Mesenteric fat pad (tissue), 1 donor: ENCODE data around the gene PTBP3. TPM values are rescaled to one million over a fixed set of nuclear protein-coding genes. Genes with fewer than 3 reads are reported as not detected.
"Not testable (repeated sequence)": the region's sequence is repeated elsewhere in the genome, so short reads cannot be mapped to it uniquely, and the experiment has no call there.

Experiments
- DNase-seq: peaks from one replicate; pipeline ENCODE4 v3.0.0-alpha.2; 2020; ENCODE audit warnings: low spot score
- total RNA-seq: library from RNA; stranded (reverse); fragmentation: NEBNext Ultra II Directional; extraction: Animal tissue kit (Norgen Biotek cat#: 25700); gene quantifications from one replicate; pipeline ENCODE4 v1.2.1, GENCODE V29; 2021
- donor health status: DM: yes; HTN: yes; CAD: no.

Gene PTBP3
- total RNA-seq, 1 donor from 2014 or later, result 53.6 TPM

DNA sequence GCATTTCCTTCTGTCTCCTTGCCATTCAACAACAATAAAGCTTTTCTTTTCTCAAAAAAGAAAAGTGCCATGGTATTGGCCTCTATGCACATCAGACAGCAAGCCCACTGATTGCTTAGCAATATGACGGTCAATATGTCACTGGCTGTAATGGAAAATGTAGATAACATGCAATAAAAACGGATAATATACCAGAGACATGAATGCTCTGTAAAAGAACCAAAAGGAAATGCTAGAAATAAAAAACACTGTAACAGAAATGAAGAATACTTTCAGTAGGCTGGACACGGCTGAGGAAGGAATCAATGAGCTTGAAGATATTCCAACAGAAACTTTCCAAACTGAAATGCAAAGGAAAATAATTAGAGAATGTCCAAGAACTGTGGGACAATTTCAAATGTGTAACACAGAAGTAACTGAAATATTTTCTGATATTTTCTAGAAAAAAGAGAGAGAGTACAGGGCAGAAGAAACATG, 10.0 kb downstream of the PTBP3 start:
- no peak for DNase-seq

DNA sequence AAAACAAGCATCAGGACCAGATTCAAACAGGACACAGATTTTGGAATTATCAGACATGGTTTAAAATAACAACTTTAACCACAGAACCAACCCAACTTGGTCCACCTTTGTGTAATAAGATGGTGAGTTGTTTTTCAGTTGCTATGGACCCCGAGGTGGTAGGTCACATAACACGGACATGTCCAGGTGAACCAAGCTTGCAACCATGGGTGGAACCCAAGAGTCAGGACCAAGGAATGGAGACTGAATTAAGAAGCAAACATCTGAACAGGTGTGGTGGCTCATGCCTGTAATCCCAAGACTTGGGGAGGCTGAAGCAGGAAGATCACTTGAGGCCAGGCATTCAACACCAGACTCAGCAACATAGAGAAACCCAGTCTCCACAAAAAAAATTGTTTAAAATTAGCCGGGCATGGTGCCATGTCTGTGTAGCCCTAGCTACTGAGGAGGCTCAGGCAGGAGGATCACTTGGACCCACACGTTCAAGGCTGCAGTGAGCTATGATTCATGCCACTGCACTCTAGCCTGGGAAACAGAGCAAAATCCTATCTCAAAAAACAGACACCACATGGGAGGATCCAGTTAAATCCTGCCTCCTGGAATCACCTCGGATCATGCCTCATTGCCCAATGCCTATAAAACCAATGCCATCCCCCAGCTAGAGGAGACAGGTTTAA, 10.6 kb downstream of the PTBP3 start:
- DNase-seq, result no peak

DNA sequence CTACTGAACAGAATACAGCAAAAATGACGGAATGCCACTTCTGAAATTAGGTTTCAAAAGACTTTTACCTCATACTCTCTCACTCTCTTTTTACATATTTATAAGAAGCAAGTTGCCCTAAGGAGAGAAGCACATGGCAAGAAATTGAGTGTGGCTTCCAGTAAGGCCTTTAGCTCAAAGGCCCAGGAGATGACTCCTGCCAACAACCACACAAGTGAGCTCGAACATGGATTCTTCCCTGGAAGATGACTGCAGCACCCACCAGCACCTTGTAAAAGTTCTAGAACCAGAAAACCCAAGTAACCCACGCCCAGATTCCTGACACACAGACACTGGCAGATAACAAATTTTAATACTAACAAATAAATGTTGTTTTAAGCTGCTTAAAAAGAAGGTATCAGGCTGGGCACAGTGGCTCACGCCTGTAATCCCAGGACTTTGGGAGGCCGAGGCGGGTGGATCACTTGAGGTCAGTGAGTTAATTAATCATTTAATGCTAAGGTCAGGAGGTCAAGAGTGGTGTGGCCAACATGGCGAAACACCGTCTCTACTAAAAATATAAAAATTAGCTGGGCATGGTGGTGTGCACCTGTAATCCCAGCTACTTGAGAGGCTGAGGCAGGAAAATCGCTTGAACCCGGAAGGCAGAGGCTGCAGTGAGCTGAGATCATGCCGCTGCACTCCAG, 17.0 kb downstream of the PTBP3 start:
- DNase-seq, result no peak

DNA sequence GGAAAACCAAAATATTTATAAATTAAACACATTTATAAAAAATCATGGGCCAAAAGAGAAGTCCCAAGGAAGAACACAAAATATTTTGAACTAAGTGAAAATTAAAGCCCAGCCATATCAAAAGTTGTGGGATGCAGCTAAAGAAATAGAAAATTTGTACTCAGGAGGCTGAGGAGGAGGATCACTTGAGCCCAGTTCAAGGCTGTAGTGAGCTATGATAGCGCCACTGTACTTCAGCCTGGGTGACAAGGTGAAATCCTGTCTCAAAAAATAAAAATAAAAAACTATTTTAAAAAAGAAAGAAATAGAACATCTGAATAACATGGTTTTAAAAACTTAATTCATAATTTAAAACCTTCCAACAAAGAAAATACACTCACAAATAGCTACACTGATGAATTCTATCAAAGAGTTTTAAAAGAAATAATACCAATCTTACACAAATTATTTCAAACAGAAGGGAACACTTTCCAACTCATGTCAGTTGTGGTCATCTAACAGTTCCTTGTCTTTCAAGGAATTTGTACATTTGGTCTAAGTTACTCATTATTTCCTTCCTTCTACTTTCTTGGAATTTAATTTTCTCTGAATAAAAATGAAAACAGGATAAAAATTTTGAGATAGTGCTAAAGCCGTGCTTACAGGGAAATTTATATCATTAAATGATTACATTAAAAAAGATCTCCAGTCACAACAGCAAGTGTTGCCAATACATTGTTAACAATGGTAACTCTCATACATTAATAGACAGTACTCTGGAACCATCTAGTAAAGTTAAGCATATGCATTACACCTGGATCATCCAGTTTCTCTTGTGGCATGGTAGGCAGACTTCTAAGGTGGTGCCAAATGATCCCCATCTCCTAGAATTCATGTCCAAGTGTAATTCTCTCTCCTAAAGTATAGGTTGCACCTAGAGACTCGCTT, 17.8 kb downstream of the PTBP3 start:
- no peak for DNase-seq

DNA sequence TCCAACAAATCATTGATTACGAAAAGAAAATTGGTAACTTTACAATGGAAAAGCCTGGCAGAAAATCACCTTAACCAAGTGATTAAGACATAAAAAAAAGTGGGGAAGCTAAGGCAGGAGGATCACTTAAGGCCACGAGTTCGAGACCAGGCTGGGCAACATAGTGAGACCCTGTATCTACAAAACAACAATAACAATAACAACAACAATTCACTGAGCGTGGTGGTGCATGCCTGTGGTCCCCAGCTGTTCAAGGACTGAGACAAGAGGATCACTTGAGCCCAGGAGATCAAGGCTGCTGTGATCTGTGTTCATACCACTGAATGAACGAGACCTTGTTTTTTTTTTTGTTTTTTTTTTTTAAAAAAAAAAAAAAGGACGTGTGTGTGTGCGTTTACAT, 21.3 kb downstream of the PTBP3 start:
- no peak for DNase-seq

DNA sequence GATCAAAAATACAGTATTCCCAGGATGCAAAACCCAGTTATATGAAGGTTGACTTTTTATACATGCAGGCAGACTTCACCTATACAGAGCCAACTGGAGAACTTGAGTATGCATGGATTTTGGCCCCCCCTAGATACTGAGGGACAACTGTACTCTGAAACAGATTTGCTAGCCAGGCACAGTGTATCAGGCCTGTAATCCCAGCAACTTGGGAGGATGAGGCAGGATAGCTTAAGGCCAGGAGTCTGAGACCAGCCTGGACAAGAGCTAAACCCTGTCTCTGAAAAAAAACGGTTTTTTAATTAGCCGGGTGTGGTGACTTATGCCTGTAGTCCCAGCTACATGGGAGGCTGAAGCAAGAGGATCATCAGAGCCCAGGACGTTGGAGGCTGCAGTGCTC, 21.9 kb downstream of the PTBP3 start:
- DNase-seq, result no peak

DNA sequence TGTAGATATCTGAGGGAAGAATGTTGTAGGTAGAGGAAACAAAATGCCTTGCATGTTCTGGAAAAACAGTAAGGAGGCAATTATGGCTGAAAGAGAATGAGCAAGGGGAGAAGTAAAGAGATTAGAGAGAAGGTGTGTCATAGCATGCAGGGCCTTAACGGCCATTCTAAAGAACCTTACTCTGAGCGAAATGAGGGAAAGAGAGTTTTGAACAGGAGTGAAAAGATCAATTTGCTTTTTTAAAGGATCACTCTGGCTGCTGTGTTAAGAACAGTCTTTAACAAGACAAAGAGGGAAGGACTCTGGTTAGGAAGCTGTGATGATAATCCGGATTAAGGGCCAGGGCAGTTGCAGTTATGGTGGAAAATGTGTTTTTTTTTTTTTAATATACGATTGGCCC, 22.6 kb downstream of the PTBP3 start:
- no peak for DNase-seq

DNA sequence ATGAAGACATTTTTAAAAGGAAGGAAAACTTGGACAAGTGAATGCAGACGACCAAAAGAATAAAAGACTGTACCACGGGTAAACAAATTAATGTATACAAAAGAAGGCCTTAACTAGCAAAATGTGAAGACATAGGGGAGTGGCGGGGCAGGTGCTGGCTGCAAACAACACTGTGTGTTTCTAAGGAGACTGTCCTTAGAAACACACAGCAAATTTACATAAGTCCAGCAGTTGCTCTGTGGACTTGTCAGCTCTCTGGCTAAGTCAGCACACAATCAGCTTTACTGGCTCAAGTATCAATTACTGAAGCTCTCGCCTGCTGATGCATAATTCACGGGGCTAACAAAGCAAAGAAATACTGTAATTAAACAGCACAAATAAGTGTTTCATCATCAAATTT, 24.8 kb downstream of the PTBP3 start:
- no peak for DNase-seq

DNA sequence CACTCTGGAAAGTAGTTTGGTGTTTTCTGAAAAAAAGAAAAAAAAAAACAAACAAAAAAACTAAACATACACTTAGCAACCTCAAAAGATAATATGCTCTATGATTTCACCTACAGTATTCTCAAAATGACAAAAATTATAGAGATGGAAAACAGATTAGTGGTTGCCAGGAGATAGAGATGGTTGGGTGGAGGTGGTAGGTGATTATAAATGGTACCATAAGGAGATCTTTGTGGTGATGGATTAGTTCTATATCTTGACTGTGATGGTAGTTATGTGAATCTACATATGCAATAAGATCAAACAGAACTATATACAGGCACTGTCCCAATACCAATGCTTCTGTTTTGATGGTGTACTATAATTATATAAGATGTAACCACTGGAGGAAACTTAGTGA, 32.0 kb downstream of the PTBP3 start:
- no peak for DNase-seq

DNA sequence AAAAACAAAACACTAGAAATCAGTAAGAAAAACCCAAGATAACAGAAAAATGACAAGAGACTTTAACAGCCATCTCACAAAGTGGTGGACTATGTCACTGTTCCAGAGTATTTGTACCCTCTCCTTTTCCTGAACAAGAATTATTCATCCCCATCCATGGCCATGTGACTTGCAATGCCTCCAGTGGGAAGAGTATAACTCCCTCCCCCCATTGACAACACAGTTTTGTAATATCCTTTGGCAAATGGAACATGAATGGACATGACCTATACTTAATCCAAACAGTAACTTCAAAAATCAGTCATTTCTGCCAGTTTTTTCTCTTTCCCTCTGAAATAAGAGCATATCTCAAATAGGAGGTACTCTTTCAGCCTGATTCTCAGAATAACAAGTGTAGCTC, 33.9 kb downstream of the PTBP3 start:
- DNase-seq, result no peak

DNA sequence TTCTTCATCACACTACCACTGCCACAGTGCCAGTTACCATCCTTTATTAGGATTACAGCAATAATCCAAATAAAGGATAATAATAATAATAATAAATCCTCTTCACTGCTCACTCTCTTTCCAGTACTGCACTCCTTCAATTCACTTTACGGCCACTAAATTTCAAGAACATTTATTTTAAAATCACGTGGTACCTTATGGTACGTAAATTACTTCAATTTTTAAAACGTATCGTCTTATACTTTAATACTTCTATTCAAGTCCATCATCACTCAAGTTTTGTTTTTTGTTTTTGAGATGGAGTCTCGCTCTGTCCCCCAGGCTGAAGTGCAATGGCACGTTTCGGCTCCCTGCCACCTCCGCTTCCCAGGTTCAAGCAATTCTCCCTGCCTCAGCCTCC, 36.5 kb downstream of the PTBP3 start:
- no peak for DNase-seq

DNA sequence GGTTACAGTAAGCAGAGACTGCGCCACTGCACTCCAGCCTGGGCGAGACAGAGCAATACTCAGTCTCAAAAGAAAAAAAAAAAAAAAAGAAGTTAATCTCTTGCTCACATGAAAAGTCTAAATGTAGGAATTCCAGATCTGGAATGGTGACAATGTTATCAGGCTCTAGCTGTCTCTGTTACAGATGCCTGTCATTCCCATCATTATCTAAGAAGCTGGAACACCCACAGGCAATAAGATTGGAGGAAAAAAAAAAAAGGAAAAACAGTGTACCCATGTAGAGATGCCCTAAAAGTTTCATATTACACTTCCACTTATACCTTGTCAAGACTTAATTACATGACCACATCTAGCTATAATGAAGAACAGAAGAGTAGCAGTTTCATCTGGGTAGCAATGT, 38.2 kb downstream of the PTBP3 start:
- no peak for DNase-seq

DNA sequence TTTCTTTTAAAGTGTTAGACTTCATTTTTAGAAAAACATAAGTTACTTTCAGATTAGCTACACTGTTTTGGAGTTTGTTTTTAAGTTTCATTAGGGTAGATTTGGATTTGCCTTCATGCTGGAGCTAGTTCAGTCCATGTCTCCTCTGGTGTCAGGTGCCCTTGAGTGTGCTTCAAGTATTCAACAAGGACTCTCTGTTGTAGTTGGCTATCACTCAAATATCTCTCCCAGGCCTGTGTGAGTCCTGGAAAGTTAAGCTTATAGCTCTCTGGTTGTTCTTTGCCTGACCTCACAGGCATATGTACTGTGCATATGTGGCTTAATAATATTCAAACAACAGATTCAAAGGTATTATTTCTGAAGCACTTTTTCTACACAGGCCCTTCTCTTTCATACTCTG, 45.4 kb downstream of the PTBP3 start:
- no peak for DNase-seq

DNA sequence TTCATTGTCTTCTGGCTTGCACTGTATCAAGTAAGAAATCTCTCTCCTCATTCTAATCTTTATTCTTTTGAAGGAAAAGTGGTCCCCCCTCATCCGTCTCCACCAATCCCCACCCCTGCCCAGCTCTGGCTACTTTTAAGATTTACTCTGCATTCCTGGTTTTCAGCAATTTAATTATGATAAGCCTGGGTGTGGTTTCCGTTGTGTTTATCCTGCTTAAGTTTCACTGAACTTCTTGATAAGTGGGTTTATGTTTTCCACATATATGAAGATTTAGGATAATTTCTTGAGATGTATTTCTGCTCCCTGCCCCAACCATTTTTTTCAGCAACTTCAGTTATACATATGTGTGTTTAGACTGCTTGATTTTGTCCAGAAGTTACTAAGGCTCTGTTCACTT, 46.5 kb downstream of the PTBP3 start:
- no peak for DNase-seq

DNA sequence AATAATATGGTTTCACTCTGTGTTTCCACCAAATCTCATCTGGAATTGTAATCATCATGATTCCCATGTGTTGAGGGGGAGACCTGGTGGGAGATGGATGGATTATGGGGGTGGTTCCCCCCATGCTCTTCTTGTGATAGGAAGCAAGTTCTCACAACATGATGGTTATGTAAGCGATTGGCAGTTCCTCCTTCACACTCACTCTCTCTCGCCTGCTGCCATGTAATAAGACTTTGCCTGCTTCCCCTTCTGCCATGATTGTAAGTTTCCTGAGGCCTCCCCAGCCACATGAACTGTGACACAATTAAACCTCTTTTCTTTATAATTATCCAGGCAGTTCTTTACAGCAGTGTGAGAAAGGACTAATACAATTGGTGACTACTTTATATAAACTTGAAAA, 48.4 kb downstream of the PTBP3 start:
- no peak for DNase-seq

DNA sequence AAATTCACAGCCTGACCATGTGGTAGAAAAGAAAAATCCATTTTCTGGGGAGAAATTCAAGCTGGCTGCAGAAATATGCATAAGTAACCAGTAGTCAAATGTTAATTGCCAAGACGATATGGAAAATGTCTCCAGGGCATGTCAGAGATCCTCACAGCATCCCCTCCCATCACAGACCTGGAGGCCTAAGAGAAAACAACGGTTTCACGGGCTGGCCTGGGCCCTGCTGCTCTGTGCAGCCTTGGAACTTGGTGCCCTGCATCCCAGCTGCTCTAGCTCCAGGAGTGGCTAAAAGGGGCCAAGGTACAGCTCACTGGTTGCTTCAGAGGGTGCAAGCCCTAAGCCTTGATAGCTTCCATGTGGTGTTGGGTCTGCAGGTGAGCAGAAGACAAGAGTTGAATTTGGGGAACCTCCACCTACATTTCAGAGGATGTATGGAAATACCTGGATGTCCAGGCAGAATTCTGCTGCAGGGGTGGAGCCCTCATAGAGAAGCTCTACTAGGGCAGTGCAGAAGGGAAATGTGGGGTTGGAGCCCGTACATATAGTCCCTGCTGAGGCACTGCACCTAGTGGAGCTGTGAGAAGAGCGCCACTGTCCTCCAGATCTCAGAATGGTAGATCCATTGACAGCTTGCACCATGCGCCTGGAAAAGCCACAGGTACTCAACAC, 49.7 kb downstream of the PTBP3 start:
- DNase-seq, result no peak

DNA sequence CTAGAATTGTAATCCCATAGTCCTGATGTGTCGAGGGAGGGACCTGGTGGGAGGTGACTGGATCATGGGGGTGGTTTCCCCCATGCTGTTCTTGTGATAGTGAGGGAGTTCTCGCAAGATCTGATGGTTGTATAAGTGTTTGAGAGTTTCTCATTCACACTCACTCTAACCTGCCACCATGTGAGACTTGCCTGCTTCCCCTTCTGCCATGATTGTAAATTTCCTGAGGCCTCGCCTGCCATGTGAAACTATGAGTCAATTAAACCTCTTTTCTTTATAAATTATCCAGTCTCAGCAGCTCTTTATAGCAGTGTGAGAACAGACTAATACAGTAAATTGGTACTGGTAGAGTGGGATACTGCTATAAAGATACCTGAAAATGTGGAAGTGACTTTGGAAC, 50.6 kb downstream of the PTBP3 start:
- DNase-seq, result not testable (repeated sequence)

DNA sequence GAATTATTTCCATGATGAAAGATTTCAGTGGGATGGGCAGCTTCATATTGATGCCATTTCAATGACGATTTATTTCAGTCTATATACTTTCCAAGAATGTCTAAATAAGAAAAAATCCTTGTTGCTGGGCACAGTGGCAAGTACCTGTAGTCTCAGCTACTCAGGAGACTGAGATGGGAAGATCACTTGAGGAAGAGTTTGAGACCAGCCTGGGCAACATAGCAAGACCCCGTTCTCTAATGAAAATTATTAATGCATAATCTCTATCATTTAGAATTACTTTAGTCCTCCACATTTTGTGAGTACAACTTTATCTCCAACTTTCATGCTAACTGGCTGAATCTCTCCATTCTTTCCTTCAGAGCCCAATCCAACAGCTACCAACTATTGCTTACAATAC, 52.5 kb downstream of the PTBP3 start:
- no peak for DNase-seq

DNA sequence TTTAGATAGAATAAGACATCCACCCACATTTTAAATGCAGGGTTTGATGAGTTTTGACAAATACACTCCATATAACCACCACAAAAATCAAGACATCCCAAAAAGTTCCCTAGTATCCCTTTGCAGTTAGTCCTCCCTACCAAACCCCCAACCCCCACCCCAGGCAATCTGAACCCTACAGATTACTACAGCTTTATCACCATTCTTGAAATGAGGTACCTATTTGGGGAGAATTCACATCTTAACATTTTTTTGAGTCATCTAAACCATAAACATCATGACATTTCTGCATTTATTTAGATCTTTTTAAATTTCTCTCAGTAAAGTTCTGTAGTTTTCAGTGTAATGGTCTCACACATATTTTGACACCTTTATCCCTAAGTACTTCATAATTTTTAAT, 53.9 kb downstream of the PTBP3 start:
- no peak for DNase-seq

DNA sequence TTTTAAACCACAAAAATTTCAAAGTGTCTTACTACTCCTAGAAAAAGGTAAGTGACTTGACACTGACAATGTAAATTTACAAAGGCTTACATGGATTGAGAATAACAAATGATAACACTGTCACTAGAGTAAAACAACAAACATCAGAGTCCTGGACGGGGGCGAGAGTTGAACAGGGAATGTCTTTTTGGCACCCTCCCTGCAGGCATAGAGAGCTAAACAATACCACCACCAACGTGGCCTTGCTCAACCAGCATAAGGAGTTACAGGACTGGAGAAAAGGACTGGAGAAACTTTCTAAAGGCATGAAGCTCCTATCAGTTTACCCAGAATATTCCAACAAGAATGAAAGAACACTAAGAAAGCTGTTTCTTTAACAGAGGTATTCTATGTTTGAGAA, 55.3 kb downstream of the PTBP3 start:
- DNase-seq, result no peak

DNA sequence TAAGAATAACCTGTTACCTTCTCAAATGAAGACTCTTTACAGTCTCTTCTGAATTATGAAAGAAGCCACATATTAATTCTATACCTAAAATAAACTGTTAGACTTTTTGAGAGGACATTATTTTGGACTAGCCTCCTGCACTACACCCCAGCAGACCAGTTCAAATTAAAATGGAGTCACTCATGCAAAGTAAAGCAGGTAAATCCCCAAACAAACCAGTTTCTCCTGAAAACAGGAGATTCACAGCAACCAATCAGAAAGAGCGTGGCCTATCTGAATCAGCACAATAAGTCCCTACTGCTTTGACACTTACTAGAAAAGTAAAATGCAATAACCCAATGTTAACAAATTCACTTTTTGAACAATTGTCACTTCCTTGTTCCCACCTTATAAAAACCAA, 58.8 kb downstream of the PTBP3 start:
- no peak for DNase-seq

DNA sequence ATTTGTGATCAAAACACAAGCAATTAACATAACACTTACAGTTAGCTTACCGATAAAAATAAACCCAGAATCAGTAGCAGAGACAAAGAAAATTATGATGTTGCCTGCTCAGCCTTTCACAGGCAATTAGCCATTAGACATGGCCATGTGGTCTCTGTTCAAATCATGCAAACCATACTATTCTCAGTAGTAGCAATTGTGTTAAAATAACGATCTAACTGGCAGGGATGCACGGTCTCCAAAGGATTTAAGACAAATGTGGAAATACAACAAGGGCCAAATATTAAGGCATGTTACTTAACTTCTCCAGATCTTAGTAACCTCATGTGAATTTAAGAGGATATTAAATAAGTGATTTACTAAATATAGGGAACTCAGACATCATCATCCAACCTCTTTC, 59.5 kb downstream of the PTBP3 start:
- DNase-seq, result no peak
